ENCODE results near the gene AMN. TPM values are rescaled to one million over a fixed set of nuclear protein-coding genes. Genes with fewer than 3 reads are reported as not detected.
"Not testable (repeated sequence)": the region's sequence is repeated elsewhere in the genome, so short reads cannot be mapped to it uniquely, and the experiment has no call there.

Gene AMN
- total RNA-seq, 2 donors from 2014 or later, result 0.21 to 1.0 TPM

- Mint-ChIP-seq H3K9me3 (no peaks in the 10 kb centered on the region), H3K27ac (no peak overlapping the region), H3K27me3 (peaks cover 11 to 14% of the 10 kb centered on the region in 2 donors), H3K4me1 (ENCODE audit: low read depth in 2 of 2) (peaks cover 0 to 4% of the 10 kb centered on the region in 2 donors), H3K36me3 (no peaks in the 10 kb centered on the region), H3K4me3 (no peak overlapping the region)
- DNase-seq (ENCODE audit: low spot score) (peak; percentile 38), ATAC-seq (no peak)
Measured at GRCh38 chr14:102924632-102925588, 2.4 kb downstream of the AMN start.

DNA sequence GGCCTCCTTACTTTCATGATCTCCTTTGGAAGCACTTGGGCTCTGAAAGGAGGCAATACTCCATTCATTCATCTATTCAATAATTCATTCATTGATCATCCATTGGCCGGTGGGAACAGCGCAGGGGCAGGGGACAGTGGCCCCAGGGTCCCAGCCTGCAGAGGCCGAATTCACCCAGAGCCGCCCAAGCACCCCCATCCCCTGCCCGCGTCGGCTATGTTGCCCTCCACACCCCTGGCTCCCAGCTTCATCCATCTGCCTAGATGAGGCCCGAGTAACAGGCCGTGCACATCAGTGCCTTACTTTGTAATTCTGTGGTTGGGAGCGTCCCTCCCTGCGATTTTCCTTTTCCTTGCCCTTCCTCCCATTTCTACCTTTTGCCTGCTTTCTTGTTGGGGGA lies 3.2 kb downstream of the AMN start:
- ATAC-seq, result no peak
- no peak overlapping the region for H3K27ac Mint-ChIP-seq

DNA sequence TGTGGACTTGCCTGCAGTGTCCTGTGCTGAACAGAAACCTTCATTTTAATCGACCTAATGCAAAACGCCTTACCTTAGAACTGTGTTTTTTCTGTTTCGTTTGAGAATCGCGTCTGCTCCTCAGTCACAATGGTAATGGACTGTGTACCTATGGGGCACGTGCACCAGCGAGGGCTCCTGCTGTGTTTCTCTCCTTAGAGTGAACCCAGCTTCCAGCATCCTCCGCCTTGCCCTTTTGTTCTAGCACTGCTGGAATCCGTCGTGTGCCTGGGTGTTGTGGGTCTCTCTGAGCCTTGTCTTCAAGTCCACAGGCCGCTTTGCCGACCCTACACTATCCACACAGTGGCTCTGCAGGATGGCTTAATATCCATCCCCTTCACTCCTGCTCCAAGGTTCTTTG lies 3.6 kb downstream of the AMN start:
- no peaks in the 10 kb centered on the region for H3K9me3 Mint-ChIP-seq
- no peak overlapping the region for H3K27ac Mint-ChIP-seq
- DNase-seq (ENCODE audit: low spot score) (peak; percentile 1), ATAC-seq (no peak)
- no peaks in the 10 kb centered on the region for H3K36me3 Mint-ChIP-seq
- H3K27me3 Mint-ChIP-seq, result peaks cover 11 to 14% of the 10 kb centered on the region in 2 donors
- H3K4me3 Mint-ChIP-seq, result no peak overlapping the region
- H3K4me1 Mint-ChIP-seq (ENCODE audit: low read depth in 2 of 2), result peaks cover 0 to 4% of the 10 kb centered on the region in 2 donors

More for the DNA sequence above, 3.2 kb downstream of the AMN start:
- Mint-ChIP-seq H3K36me3 (no peaks in the 10 kb centered on the region), H3K4me1 (ENCODE audit: low read depth in 2 of 2) (peaks cover 0 to 4% of the 10 kb centered on the region in 2 donors), H3K9me3 (no peaks in the 10 kb centered on the region), H3K27me3 (peaks cover 11 to 14% of the 10 kb centered on the region in 2 donors), H3K4me3 (no peak overlapping the region)
- DNase-seq (ENCODE audit: low spot score), result no peak

DNA sequence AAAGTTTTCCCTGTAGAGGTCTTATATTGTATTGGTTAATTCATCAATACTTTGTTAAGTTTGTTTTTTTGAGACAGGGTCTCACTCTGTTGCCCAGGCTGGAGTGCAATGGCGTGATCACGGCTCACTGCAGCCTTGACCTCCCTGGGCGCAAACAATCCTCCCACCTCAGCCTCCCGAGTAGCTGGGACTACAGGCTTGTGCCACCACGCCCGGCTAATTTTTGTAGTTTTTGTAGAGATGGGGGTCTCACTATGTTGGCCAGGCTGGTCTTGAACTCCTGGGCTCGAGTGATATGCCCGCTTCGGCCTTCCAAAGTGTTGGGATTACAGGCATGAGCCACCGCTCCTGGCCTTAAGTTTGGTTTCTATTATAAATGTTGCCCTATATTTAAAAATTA lies 4.4 kb downstream of the AMN start:
- not testable (repeated sequence) for ATAC-seq; H3K4me1 Mint-ChIP-seq (ENCODE audit: low read depth in 2 of 2); H3K36me3 Mint-ChIP-seq; DNase-seq (ENCODE audit: low spot score); H3K9me3 Mint-ChIP-seq; H3K4me3 Mint-ChIP-seq; H3K27ac Mint-ChIP-seq
- peaks cover 11 to 14% of the 10 kb centered on the region in 2 donors for H3K27me3 Mint-ChIP-seq

GRCh38 chr14:102927346-102927877 lies 4.9 kb downstream of the AMN start:
- H3K4me1 Mint-ChIP-seq (ENCODE audit: low read depth in 2 of 2), result peaks cover 0 to 4% of the 10 kb centered on the region in 2 donors
- no peak overlapping the region for H3K4me3 Mint-ChIP-seq
- no peaks in the 10 kb centered on the region for H3K9me3 Mint-ChIP-seq
- ATAC-seq (peak in 1 of 2 donors; percentile 1), DNase-seq (ENCODE audit: low spot score) (peak; percentile 40)
- H3K36me3 Mint-ChIP-seq, result no peaks in the 10 kb centered on the region
- peaks cover 11 to 14% of the 10 kb centered on the region in 2 donors for H3K27me3 Mint-ChIP-seq
- H3K27ac Mint-ChIP-seq, result no peak overlapping the region

DNA sequence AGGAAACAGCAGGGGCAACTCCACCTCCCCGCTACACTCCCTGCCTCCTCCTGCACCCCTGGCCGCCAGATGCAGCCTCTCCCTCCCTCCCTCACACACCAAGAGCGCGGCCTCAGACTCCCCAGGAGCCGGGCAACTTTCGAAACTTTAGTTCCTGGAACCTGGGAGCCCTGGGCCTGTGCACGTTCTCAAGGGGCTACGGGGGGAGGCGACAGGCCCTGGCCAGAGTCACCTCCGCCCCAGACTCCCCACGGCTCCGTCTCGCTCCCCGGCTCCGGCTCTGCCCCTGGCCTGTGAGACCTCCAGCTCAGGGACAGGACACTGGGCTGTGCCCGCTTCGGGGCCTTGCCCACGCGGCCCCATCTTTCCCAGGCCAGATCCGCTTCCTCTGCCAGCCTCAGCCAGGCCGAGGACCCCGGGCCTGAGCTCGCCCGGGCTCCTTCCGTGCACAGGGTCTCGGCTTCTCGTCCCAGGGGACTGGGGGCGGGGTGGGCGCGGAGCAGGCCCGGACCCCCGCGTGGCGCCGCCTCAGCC lies 5.5 kb downstream of the AMN start:
- peaks cover 0 to 4% of the 10 kb centered on the region in 2 donors for H3K4me1 Mint-ChIP-seq (ENCODE audit: low read depth in 2 of 2)
- peak overlapping the region; percentile 38 for H3K4me3 Mint-ChIP-seq
- no peak overlapping the region for H3K27ac Mint-ChIP-seq
- no peaks in the 10 kb centered on the region for H3K9me3 Mint-ChIP-seq
- peaks cover 11 to 14% of the 10 kb centered on the region in 2 donors for H3K27me3 Mint-ChIP-seq
- DNase-seq (ENCODE audit: low spot score) (peak; percentile 37), ATAC-seq (peak in 1 of 2 donors; percentile 29)
- H3K36me3 Mint-ChIP-seq, result no peaks in the 10 kb centered on the region

DNA sequence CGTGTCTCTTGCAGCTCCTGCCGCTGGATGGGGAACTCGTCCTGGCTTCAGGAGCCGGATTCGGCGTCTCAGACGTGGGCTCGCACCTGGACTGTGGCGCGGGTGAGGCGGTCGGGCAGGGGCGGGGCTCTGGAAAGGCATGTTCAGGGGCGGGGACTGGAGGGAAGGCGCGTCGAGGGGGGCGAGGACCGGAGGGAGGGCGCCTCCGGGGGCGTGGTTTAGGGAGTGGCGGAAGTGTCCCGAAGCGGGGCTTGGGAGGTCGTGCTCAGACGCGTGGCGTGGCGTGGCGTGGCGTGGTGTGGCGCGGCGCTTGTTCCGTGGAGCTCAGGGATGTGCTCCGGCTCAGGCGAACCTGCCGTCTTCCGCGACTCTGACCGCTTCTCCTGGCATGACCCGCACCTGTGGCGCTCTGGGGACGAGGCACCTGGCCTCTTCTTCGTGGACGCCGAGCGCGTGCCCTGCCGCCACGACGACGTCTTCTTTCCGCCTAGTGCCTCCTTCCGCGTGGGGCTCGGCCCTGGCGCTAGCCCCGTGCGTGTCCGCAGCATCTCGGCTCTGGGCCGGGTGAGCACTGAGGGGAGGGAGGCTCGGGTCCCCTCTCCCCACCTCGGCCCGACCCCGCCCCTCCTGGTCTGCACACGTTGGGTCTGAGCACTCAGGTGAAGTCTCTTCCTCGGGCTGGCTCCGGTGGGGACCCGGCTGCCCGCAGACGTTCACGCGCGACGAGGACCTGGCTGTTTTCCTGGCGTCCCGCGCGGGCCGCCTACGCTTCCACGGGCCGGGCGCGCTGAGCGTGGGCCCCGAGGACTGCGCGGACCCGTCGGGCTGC lies 6.2 kb downstream of the AMN start:
- H3K4me1 Mint-ChIP-seq (ENCODE audit: low read depth in 2 of 2), result peaks cover 0 to 4% of the 10 kb centered on the region in 2 donors
- H3K27me3 Mint-ChIP-seq, result peaks cover 11 to 14% of the 10 kb centered on the region in 2 donors
- DNase-seq (ENCODE audit: low spot score) (peak; percentile 64), ATAC-seq (peak; percentile 60 to 78)
- H3K9me3 Mint-ChIP-seq, result no peaks in the 10 kb centered on the region
- H3K27ac Mint-ChIP-seq, result no peak overlapping the region
- peak overlapping the region; percentile 38 for H3K4me3 Mint-ChIP-seq
- no peaks in the 10 kb centered on the region for H3K36me3 Mint-ChIP-seq

DNA sequence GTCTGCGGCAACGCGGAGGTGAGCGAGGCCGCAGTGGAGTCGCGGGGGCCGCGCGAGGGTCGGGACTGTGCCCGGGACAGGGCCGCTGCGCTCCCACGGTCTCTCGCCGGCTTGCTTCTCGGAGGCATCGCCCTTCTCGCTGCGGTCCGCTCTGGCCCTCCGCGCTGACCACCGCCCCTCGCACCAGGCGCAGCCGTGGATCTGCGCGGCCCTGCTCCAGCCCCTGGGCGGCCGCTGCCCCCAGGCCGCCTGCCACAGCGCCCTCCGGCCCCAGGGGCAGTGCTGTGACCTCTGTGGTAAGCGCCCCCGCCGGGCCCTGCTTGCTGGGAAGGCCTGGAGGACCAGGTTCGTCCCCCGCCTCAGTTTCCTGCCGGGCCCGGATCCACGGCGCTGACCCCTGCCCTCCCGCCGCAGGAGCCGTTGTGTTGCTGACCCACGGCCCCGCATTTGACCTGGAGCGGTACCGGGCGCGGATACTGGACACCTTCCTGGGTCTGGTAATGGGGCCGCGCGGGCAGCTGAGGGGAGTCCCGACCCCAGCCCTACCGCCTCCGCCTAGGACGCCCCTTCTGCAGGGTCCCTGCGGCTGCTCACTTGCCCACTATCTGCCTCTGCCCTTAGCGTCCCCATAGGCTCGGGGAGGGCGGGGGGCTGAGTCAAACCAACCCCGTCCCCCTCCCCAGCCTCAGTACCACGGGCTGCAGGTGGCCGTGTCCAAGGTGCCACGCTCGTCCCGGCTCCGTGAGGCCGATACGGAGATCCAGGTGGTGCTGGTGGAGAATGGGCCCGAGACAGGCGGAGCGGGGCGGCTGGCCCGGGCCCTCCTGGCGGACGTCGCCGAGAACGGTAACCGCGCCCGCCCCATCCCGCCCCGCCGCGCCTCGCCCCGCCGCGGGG lies 7.0 kb downstream of the AMN start:
- Mint-ChIP-seq H3K27me3 (peaks cover 11 to 12% of the 10 kb centered on the region in 2 donors), H3K4me3 (no peak overlapping the region), H3K27ac (no peak overlapping the region), H3K36me3 (no peaks in the 10 kb centered on the region), H3K9me3 (no peaks in the 10 kb centered on the region), H3K4me1 (ENCODE audit: low read depth in 2 of 2) (peaks cover 0 to 4% of the 10 kb centered on the region in 2 donors)
- DNase-seq (ENCODE audit: low spot score) (peak; percentile 60), ATAC-seq (no peak)

DNA sequence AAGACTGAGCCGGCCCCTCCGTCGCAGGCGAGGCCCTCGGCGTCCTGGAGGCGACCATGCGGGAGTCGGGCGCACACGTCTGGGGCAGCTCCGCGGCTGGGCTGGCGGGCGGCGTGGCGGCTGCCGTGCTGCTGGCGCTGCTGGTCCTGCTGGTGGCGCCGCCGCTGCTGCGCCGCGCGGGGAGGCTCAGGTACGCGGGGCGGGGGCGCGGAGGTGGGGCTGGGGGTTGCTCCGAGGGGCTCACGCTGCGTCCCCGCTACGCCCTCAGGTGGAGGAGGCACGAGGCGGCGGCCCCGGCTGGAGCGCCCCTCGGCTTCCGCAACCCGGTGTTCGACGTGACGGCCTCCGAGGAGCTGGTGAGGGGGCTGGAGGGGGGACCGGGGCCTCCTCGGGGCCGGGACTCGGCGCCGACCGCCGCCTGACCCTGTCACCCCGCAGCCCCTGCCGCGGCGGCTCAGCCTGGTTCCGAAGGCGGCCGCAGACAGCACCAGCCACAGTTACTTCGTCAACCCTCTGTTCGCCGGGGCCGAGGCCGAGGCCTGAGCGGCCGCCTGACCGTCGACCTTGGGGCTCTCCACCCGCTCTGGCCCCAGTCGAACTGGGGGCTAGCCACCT lies 7.8 kb downstream of the AMN start:
- Mint-ChIP-seq H3K4me3 (no peak overlapping the region), H3K9me3 (no peaks in the 10 kb centered on the region), H3K27ac (no peak overlapping the region), H3K4me1 (ENCODE audit: low read depth in 2 of 2) (peaks cover 0 to 4% of the 10 kb centered on the region in 2 donors), H3K36me3 (no peaks in the 10 kb centered on the region), H3K27me3 (peaks cover 11 to 12% of the 10 kb centered on the region in 2 donors)
- peak; percentile 57 for DNase-seq (ENCODE audit: low spot score)
- no peak for ATAC-seq

GRCh38 chr14:102930753-102931579 lies 8.5 kb downstream of the AMN start:
- no peak overlapping the region for H3K27ac Mint-ChIP-seq
- no peaks in the 10 kb centered on the region for H3K9me3 Mint-ChIP-seq
- DNase-seq (ENCODE audit: low spot score) (peak; percentile 35), ATAC-seq (no peak)
- H3K27me3 Mint-ChIP-seq, result peaks cover 6% of the 10 kb centered on the region in 2 donors
- H3K4me3 Mint-ChIP-seq, result no peak overlapping the region
- H3K4me1 Mint-ChIP-seq (ENCODE audit: low read depth in 2 of 2), result peaks cover 0 to 4% of the 10 kb centered on the region in 2 donors
- H3K36me3 Mint-ChIP-seq, result no peaks in the 10 kb centered on the region

GRCh38 chr14:102931580-102932285 lies 9.3 kb downstream of the AMN start:
- no peak overlapping the region for H3K4me3 Mint-ChIP-seq
- peaks cover 0 to 4% of the 10 kb centered on the region in 2 donors for H3K4me1 Mint-ChIP-seq (ENCODE audit: low read depth in 2 of 2)
- DNase-seq (ENCODE audit: low spot score) (no peak), ATAC-seq (no peak)
- no peaks in the 10 kb centered on the region for H3K9me3 Mint-ChIP-seq
- no peak overlapping the region for H3K27ac Mint-ChIP-seq
- H3K27me3 Mint-ChIP-seq, result peaks cover 0 to 4% of the 10 kb centered on the region in 2 donors
- no peaks in the 10 kb centered on the region for H3K36me3 Mint-ChIP-seq

Measured in natural killer cell treated with Interleukin-12 subunit alpha and Interleukin-12 subunit beta and Interleukin-15 and Interleukin-18, amount 100 ng/mL, for 72 hours (primary cell).